Ovary (tissue), 9 donors: ENCODE measurements around the gene PPIF. TPM values are rescaled to one million over a fixed set of nuclear protein-coding genes. Genes with fewer than 3 reads are reported as not detected.
"Not testable (repeated sequence)": the region's sequence is repeated elsewhere in the genome, so short reads cannot be mapped to it uniquely, and the experiment has no call there.

Source experiments
- DNase-seq, 5 donors: peaks; one replicate each; pipeline ENCODE4 v3.0.0-alpha.2; 2019 to 2020
- H3K27ac ChIP-seq, 2 donors: fragments of 200-600 bp; one replicate each; pipeline versions ENCODE4 v1.5.1 to v1.8.0; 2019 to 2022
- H3K27me3 ChIP-seq: fragments of 200-600 bp; one replicate; pipeline ENCODE4 v1.8.0; 2022
- H3K36me3 ChIP-seq: fragments of 200-600 bp; sonication (generic); one replicate; pipeline ENCODE4 v1.5.1; 2019
- H3K4me1 ChIP-seq: one replicate; pipeline ENCODE4 v1.8.1; 2013; ENCODE audit warnings: mild to moderate bottlenecking, moderate library complexity; ENCODE audit not compliant: insufficient read depth
- H3K4me3 ChIP-seq: fragments of 200-600 bp; sonication (generic); one replicate; pipeline ENCODE4 v1.5.1; 2017
- H3K9me3 ChIP-seq, 2 donors: fragments of 200-600 bp in 1 of 2; sonication (generic) in 1 of 2; one replicate each; pipeline versions ENCODE4 v1.5.1 to v1.8.1; 2013 to 2019; ENCODE audit warnings: mild to moderate bottlenecking in 1 of 2, moderate library complexity in 1 of 2
- EP300 ChIP-seq: sonication (generic); formaldehyde crosslinking; IDR thresholded peaks from one replicate; pipeline ENCODE4 v1.6.1; 2017; ENCODE audit warnings: antibody characterized with exemption
- POLR2A ChIP-seq: fragments of 450-650 bp; IDR thresholded peaks from one replicate; pipeline ENCODE4 v1.6.1; 2017; ENCODE audit warnings: antibody characterized with exemption, mild to moderate bottlenecking, moderate library complexity
- WGBS, 3 donors: extraction: QIAGEN DNeasy Blood & Tissue Kit in 1 of 3; methylation state at CpG; one replicate each; pipeline versions ENCODE4 v1.1.5 to v1.1.7; 2013 to 2017; 5-methylcytosine and 5-hydroxymethylcytosine counted together
- intact Hi-C, 4 donors: fragments of 100-400 bp; cut with DNase I; formaldehyde crosslinking; loops; one replicate each; pipeline versions ENCODE4 v1.11.0 to v1.15.1; 2022 to 2023
- polyA plus RNA-seq, 2 donors: library from polyadenylated mRNA; stranded (reverse); fragments of 200-250 nt in 1 of 2; fragments of 350-450 nt in 1 of 2; fragmentation: Illumina TruSeq in 1 of 2; extraction: RNeasy Lipid Tissue Mini Kit (QIAGEN cat#74804) in 1 of 2; gene quantifications; one replicate each; pipeline ENCODE4 v1.2.3, GENCODE V29; 2013 to 2014
- total RNA-seq, 7 donors: library from RNA; depleted of rRNA in 2 of 7; stranded (reverse); fragments of >200 nt in 2 of 7; fragmentation: NEBNext Ultra II Directional in 3 of 7; extraction: Animal tissue kit (Norgen Biotek cat#: 25700) in 3 of 7; gene quantifications; one replicate each; pipeline versions ENCODE4 v1.1.0 to v1.2.4, GENCODE V29; 2016 to 2023
- TF ChIP-seq, protein P1 (sequence below), 3 donors: fragments of 450-650 bp in 2 of 3; fragments of 200-600 bp in 1 of 3; IDR thresholded peaks; one replicate each; pipeline versions ENCODE4 v1.5.1 to v1.8.0; 2016 to 2022; ENCODE audit warnings: antibody characterized with exemption in 3 of 3, mild to moderate bottlenecking in 1 of 3
- donor health status: DM: no; HTN: no; CAD: no; lungs with moderate emphysema.
- donor health status: DM: no; HTN: no; CAD: no.
- donor health status: Bipolar disorder and iron deficiency.
- donor health status: DM: yes; HTN: yes; CAD: no.
- donor health status: DM: no; HTN: no; CAD: no.
- donor health status: DM: yes; HTN: yes; CAD: no.

PPIF gene
- total and polyA plus RNA-seq, 9 donors = 15.5 to 64.3 (median 32.3) TPM

DNA sequence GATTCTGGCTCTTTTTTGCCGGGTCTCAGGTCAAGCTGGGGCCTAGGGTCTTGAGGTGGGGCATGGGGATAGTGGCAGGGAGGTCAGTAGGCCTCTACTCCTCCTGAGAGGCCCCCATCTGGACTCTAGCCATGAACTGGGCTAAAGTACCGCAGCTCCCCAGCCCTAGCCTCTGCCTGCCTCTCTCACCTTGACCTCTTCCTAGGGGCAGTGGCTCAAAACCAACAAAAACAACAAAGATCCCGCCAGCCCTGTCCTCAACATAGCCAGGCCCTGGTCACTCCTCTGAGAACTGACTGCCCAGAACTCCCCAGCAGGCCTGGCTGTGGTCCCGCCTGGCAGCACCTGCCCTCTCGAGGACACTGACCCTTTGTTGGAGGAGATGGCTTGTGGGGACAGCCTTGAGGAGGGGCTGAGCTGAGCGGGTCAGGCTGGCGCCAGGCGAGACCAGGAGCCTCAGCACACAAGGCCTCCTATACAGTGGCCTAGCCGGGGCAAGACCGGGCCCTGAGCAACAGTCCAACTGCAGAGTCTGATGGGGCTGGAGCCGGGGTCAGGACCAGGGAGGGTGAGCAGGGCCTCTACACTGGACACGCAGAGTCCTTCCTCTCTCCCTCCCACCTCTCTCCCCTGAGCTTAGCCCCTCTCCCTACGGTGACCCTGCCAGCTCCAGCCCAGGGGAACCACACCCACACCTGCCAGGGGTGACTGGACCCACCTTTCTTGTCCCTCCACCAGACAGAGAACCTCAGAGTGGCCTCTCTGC lies 11.6 kb upstream of the PPIF start:
- peak; percentile 63 to 77 (median 73) for DNase-seq
- Histone ChIP-seq H3K9me3 (no peaks in the 10 kb centered on the region), H3K27ac (peak overlapping the region; percentile 8 to 66), H3K27me3 (no peaks in the 10 kb centered on the region), H3K36me3 (no peaks in the 10 kb centered on the region), H3K4me1 (peaks cover 12% of the 10 kb centered on the region), H3K4me3 (no peak overlapping the region)
- TF ChIP-seq POLR2A (no peak), EP300 (no peak)
- TF ChIP-seq, protein P1, sequence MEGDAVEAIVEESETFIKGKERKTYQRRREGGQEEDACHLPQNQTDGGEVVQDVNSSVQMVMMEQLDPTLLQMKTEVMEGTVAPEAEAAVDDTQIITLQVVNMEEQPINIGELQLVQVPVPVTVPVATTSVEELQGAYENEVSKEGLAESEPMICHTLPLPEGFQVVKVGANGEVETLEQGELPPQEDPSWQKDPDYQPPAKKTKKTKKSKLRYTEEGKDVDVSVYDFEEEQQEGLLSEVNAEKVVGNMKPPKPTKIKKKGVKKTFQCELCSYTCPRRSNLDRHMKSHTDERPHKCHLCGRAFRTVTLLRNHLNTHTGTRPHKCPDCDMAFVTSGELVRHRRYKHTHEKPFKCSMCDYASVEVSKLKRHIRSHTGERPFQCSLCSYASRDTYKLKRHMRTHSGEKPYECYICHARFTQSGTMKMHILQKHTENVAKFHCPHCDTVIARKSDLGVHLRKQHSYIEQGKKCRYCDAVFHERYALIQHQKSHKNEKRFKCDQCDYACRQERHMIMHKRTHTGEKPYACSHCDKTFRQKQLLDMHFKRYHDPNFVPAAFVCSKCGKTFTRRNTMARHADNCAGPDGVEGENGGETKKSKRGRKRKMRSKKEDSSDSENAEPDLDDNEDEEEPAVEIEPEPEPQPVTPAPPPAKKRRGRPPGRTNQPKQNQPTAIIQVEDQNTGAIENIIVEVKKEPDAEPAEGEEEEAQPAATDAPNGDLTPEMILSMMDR (IDR thresholded peaks at IDR 0.05) = no peak
- intact Hi-C loops = no loop called here
- WGBS, 3 donors = 52 to 60% (median 58%) methylated on average over 9 to 13 of the region's 13 CpGs

DNA sequence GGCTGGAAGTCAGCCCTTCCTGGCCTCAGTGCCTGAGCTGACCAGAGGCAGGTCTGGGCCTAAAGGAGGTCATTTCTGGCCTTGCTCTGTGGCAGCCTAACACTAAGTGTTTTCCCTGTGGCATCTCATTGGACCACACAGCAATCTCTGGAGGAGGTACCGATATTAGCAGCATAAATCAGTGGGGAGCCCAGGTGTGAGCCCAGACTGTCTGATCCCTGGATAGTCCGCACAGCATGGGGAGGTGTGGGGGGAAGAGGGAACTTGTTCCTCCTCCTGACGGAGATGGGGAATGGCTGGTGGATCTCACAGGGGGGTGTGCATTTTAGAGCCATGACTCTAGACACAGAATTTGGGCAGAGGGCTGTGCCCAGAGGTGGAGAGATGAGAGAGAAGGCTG lies 11.0 kb upstream of the PPIF start:
- no peak for DNase-seq
- Histone ChIP-seq H3K27ac (peak overlapping the region; percentile 8 to 66), H3K4me3 (no peak overlapping the region), H3K4me1 (peaks cover 12% of the 10 kb centered on the region), H3K27me3 (no peaks in the 10 kb centered on the region), H3K36me3 (no peaks in the 10 kb centered on the region), H3K9me3 (no peaks in the 10 kb centered on the region)
- TF ChIP-seq POLR2A (no peak), EP300 (no peak)
- TF ChIP-seq, protein P1 (IDR thresholded peaks at IDR 0.05) = no peak
- WGBS, 3 donors = 94 to 100% (median 98%) methylated on average over 3 of the region's 3 CpGs
- intact Hi-C loops = no loop called here

DNA sequence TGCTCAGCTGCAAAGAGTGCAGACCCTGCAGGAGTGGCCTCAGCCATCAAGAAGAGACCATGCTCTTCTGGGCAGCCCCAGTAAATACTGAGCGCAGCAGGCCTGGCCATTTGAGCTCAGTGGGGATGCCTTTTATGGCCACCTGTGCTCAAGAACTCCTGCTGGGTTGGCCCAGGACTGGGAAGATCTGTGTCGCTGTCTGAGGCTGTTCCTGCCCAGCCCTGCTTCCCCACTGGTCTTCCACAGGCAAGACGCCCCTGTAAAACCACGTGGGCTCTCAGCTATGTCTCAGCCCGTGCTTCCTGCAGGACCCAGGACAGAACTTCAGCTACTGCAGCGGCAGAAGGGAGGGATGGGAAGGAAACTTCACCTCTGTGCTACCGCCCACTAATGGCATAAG lies 10.5 kb upstream of the PPIF start:
- Histone ChIP-seq H3K27ac (peak overlapping the region in 1 of 2 donors; percentile 8), H3K4me3 (no peak overlapping the region), H3K4me1 (peaks cover 12% of the 10 kb centered on the region), H3K36me3 (no peaks in the 10 kb centered on the region), H3K27me3 (no peaks in the 10 kb centered on the region), H3K9me3 (no peaks in the 10 kb centered on the region)
- TF ChIP-seq EP300 (no peak), POLR2A (no peak)
- TF ChIP-seq, protein P1 (IDR thresholded peaks at IDR 0.05) = no peak
- 69 to 78% (median 76%) methylated on average over 7 of the region's 7 CpGs for WGBS, 3 donors
- intact Hi-C loops = no loop called here
- no peak for DNase-seq

DNA sequence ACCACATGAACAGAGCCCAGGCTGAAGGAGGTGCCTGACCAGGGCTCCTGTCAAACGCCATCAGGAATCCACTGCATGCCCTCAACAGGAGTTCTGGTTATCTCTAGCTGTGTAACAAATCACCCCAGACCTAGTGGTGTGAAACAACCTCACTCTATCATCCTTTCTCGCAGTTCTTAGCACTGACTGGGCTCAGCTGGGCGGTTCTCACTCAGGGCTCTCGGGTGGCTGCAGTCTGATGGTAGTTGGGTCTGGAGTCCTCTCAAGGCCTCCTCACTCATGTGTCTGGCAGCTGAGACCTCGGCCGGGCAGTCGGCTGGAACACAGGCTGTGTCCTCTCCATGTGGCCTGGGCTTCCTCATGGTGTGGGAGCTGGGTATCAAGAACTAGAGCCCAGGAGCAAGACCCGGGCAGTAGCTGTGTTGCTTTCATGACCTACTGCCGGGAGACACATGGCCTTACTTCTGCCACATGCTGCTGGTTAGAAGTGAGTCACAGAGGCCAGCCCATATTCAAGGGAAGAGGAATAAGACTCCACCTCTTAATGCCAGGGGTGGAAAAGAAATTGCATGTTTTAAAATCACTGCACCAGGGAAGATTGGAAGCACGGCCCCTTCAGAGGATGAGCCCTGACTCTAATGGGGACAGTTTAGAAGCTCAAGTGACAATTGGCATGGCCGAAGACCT lies 9.3 kb upstream of the PPIF start:
- H3K4me3 ChIP-seq, DNase-seq, H3K9me3 ChIP-seq, intact Hi-C loops, H3K27me3 ChIP-seq, H3K36me3 ChIP-seq, H3K27ac ChIP-seq: not testable (repeated sequence)
- 96 to 97% (median 97%) methylated on average over 7 to 8 of the region's 11 CpGs for WGBS, 3 donors
- peaks cover 12% of the 10 kb centered on the region for H3K4me1 ChIP-seq

DNA sequence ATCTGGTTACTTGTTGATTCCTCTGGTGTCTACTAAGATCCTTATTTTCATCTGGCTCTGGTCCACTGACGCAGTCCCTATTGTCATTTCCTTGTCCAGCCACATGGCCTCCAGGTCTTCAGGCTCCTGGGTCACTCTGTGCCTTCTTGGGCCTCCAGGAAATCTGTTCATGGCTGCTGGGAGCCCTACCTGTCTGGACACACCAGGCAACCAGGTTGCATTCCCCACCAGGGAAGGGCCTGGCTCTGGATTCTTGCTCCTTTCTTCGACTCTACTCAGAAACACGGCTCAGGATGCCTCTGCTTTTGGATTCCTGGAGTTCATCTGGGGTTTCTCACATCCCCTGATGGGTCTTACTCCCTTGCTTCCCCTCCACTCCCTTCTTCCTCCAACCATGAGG lies 8.0 kb upstream of the PPIF start:
- intact Hi-C loops = no loop called here
- TF ChIP-seq, protein P1 (IDR thresholded peaks at IDR 0.05) = no peak
- TF ChIP-seq POLR2A (no peak), EP300 (no peak)
- H3K36me3 ChIP-seq = no peaks in the 10 kb centered on the region
- no peaks in the 10 kb centered on the region for H3K9me3 ChIP-seq
- DNase-seq = peak in 1 of 5 donors; percentile 7
- no peak overlapping the region for H3K4me3 ChIP-seq
- H3K27me3 ChIP-seq = no peaks in the 10 kb centered on the region
- no peak overlapping the region for H3K27ac ChIP-seq
- 77 to 89% (median 85%) methylated on average over 3 of the region's 3 CpGs for WGBS, 3 donors
- peaks cover 12% of the 10 kb centered on the region for H3K4me1 ChIP-seq
